NCI-H748 treated with DMSO at 0.1 percent for 48 hours (cell line): ENCODE data around the gene TCEANC.
"Not testable (repeated sequence)": the region's sequence is repeated elsewhere in the genome, so short reads cannot be mapped to it uniquely, and the experiment has no call there.

Source experiments
- DNase-seq: peaks from one replicate; lab custom pipeline; 2025; lab: John Stamatoyannopoulos, UW

The TCEANC gene, protein sequence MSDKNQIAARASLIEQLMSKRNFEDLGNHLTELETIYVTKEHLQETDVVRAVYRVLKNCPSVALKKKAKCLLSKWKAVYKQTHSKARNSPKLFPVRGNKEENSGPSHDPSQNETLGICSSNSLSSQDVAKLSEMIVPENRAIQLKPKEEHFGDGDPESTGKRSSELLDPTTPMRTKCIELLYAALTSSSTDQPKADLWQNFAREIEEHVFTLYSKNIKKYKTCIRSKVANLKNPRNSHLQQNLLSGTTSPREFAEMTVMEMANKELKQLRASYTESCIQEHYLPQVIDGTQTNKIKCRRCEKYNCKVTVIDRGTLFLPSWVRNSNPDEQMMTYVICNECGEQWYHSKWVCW

DNA sequence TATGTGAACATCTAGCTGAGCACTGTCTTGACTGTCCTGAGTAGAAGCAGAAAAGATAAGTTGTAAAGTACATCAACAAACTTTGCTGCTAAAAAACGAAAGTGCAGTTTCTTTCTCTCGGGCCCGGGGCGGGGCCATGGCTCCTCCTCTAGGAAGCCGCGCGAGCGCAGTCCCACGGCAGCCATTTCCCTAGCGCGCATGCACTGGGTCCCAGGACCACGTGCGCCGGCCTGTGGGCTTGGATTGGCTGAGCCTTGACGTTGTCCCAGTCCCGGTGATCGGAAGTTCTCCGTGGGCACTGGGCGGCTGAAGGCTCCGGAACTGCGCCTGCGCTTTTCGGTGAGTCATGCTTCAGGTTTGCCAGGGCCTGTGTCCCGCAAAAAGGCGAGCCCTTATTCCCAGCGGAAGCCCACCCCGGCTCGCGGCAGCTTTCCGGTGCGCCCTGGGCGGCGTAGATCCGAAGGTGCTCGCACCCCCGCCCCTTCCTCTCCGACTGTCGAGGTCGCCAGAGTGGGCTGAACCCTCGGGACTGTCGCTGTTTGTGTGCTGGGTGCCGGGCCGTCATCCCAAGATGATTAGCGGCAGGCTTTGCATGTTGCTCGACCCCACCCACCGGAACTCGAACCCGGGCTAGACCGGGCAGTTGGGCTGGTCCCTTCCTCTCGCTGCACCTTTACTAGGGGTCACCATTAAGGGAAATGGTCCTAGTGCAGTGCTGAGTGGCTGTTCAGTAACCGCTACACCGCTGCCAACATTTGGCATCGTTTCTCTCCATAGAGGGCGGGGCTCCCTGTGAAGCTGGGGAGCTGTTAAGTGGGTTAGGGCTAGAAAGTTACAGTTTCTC, at the start of gene TCEANC:
Gene TCEANC (plus strand): TSS at position 292 of the 844 bp plus-strand sequence. CDS start 9,368 bp downstream, outside the sequence.
- DNase-seq, result peak; percentile 84

DNA sequence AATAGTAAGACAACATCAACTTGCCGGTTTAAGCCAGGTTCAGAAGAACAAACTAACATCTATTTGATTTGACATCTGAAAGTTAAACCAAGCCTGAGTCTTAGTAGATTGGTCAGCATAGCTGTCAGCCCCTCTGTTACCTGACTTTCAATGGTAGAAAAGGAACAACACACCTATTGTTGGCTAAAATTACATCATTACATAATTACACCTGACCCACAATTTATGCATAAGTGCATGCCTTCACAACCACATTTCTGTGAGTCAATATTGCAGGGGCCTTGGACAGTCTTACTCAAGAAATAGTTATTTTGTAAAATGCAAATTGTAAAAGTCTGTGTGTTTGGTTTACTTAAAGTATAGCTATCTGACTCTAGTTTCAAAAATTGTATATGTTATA, 47.3 kb upstream of the TCEANC start:
- no peak for DNase-seq

GRCh38 chrX:13607331-13607995, 45.5 kb upstream of the TCEANC start:
- no peak for DNase-seq

- no peak for DNase-seq
Measured at GRCh38 chrX:13607996-13608365, 45.0 kb upstream of the TCEANC start.

DNA sequence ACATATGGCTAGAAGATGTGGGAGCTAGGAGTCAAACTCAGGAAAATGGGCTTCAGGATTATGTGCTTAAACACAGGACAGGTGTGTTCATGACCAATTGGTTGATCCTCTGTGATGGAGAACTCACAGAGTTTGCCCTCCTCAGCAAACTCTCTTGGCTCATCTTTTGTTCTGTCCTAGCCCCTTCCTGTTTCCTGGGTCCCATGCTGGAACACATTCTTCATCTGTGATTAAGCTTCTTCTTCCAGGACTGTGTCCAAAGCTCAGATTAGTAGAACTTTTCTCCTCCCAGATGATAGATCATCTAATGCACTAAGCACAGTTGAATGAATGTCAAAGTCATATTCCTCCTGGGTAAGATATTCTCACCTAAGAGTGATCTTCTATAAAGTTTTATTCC, 38.8 kb upstream of the TCEANC start:
- no peak for DNase-seq

DNA sequence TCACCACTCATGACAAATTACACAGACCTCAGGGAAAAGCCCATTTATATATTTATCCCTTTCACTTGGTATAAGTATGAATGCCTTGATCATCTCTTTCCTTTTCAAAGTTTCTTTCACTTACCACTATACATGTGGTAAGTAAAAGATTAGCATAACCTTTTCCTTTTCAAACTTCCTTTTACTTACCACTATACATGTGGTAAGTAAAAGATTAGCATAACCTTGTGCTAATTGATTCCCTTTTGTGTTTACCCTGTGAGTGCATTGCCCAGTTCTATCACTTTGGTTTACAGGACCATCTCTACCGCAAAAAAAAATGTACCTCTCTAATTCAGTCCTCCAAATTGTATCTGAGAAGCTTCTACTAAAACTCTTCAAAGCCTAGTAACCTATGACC, 32.7 kb upstream of the TCEANC start:
- no peak for DNase-seq

DNA sequence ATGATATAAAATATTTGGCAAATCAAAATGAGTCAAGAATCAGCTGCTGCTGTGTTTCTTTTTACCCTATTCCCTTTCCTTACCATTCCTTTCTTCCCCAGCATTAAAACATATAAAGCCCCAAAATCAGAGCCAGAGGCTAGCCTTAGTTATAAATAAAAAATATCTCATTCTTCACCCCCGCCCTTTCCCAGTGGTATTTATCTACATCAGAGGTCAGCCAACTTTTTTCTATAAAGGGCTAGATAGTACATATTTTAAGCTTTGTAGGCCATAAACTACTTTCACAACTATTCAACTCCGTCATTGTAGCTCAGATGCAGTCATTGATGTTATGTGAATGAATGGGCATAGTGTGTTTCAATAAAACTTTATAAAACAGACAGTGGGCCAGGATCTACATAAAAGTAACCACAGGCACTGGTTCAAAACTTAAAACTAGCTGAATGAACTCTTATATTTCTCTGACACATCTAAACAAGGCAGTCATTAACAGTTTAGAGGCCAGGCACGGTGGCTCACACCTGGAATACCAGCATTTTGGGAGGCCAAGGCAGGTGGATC, 30.5 kb upstream of the TCEANC start:
- DNase-seq, result no peak

- no peak for DNase-seq
Measured at GRCh38 chrX:13627306-13627705, 25.6 kb upstream of the TCEANC start.

DNA sequence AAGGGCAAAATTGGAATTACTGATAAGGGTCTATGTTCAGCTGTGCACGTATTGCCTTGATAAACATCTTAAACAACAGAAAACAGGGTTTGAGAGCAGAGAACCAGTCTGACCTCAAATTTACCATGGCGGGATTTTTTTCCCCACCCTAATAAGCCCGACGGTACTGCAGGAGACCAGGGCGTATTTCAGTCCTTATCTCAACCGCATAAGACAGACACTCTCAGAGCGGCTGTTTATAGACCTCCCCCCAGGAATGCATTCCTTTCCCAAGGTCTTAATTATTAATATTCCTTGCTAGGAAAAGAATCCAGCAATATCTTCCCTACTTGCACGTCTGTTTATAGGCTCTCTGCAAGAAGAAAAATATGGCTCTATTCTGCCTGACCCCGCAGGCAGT, 15.7 kb upstream of the TCEANC start:
- DNase-seq, result not testable (repeated sequence)

DNA sequence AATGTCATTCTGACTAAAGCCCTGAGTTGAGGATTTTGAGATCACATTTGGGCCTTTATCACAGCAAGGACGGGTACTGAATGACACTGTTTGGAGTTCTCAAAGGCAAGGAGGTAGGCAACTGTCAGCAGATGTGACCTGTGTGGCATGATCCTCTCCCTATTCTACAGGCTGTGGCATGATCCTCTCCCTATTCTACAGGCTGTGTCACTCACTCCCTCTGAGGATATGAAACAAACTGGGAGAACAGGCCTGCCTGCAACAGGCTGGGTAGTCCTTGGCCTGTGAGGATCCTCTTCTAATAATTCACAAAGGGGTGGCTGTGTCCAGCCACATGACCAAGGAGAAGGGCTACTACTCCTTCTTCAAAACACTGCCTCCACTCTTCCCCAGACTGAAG, 14.9 kb upstream of the TCEANC start:
- no peak for DNase-seq

- DNase-seq, result no peak
Measured at GRCh38 chrX:13638826-13639225, 14.1 kb upstream of the TCEANC start.

GRCh38 chrX:13641684-13642083, 11.3 kb upstream of the TCEANC start:
- not testable (repeated sequence) for DNase-seq

GRCh38 chrX:13645464-13646153, 7.3 kb upstream of the TCEANC start:
- no peak for DNase-seq

GRCh38 chrX:13646154-13646549, 6.8 kb upstream of the TCEANC start:
- DNase-seq, result peak; percentile 15

DNA sequence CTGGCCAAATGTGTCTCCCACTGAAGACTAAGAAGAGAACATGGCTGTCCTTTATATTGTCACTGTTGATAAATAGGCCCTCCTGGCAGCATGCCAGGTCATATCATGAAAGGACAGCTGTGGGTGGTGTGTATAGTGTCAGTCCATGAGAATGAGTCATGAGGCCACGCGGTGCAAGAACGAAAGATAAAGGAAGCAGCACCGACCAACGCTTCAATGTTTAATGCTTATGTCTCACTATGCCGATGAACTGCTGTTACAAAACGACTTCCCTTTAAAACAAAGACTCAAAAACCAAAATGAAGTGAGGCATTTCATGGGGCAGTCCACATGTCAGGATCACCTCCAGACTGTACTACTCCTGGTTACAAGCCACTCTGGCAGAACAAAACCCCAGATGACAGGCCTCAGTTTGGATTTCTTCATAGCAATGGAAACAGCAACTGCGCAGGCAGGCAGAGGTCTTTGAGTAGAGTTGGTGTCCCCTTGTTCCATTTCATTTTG, 5.2 kb upstream of the TCEANC start:
- peak; percentile 48 for DNase-seq

DNA sequence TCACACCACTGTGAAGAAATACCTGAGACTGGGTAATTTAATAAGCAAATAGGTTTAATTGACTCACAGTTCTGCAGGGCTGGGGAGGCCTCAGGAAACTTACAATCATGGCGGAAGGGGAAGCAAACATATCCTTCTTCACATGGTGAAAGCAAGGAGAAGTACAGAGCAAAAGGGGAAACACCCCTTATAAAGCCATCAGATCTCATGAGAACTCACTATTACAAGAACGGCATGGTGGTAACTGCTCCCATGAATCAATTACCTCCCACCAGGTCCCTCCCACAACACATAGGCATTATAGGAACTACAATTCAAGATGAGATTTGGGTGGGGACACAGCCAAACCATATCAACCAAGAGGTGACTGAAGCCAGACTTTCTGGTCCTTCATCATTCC, 4.6 kb upstream of the TCEANC start:
- not testable (repeated sequence) for DNase-seq

DNA sequence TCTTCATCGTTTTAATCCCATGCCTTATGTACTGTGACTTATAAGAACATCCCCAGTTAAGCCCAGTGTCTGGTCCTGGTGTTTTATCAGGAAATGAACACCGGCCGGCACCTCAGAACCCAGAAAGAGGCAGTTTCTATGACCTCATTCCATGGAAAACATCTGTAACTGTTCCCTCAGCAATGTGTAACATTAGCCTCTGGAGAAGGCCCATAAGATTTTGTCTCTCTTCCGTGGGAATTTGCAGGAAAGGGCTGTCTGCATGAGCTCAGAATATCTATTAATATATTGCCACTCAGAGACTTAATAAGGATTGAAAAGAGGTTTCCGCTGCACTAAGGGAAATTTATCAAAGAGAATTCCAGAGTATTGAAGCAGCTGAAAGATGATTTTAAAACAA, 3.1 kb upstream of the TCEANC start:
- DNase-seq, result no peak

DNA sequence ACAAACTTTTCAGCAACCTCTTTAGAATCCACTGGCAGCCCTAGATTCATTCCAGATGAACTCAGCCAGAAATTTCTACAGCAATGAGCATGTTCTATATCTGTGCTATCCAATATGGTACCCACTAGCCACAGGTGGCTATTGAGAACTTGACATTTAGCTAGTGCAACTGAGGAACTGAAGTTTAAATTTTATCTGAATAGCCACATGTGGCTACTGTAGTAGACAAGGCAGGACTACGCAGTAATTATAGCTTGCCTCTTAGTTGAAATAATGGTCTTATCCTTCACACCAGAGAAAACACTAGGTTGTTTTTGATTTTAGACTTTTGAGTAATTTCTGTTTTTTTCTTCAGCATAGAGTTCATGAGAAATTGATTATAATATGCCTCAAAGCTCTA, 2.6 kb upstream of the TCEANC start:
- DNase-seq, result no peak

GRCh38 chrX:13651150-13651549, 1.8 kb upstream of the TCEANC start:
- DNase-seq, result no peak

DNA sequence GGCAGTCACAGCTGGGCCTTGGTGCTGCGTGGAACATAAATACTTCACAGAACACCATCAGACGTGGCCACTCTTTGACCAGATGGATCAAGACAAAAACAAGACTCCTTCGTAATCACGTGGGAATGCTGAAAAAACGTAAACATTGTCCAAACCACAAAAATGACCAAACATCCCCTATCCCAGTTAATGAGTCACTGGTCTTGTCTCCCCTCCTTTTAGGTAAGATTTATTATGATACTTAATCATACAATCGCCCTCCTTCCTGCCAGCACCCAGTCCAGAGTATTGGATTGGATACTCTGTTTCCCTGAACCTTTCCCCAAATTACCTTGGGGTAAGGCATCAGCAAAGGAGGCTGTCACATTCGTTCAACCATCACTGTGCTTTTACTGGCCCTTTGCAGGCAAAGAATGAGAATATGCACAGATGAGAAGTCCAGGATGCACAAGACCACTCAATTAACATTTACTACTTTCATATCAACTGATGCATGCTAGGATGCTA, 601 bp upstream of the TCEANC start:
- no peak for DNase-seq

DNA sequence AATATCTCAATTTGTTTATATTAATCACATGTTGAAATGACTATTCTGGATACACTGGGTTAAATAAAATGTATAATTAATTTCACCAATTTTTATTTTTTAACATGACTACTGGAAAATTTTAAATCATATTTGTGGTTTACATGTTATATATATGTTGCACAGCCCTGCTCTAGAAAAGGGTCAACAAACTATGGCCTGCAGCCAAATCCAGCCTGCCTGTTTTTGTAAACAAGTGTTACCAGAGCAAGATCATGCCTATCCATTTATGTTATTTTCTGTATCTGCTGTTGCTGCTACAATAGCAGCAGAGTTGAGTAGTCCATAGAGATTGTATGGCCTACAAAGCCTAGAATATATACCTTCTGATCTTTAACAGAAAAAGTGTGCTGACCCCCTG, 1.2 kb downstream of the TCEANC start:
- DNase-seq, result no peak
